ENCODE measurements around the gene HPGD.

Gene HPGD

DNA sequence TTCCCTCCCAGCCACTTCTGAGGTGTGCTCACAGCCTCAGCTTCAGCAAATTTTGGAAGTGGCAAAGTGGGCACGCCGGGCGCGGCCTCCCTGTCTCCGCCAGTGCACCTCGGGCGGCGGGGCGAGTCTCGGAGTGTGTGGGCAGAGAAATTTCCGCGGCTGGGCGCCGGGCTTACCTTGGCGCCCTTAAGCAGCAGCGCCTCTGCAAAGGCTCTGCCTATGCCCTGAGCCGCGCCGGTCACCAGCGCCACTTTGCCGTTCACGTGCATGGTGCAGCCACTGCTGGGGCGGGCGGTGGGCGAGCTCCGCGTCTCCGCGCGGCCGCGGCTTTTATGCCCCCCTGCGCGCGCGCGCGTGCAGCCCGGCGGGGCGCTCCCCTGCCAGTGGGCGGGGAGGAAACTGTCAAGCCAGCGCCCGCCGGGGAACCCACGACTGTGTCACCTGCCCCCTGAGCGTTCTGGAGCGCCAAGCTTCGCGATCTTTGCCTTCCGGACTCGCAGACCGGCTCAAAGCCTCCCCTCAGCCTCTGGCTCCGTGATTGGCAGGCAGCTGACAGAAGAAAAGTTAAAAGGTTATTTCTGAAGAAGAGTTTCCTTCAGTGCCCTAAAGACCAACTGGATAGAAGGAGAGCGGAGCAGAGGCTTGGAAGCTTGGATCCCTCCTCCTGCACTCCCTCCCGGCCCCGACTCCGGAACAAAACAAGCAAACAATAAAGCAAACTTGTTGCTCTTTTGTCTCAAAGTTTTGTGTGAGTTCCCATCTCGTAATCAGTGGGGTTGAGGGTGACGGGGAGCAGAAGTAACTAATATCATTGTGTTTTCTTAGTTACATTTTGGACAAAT lies at the start of gene HPGD:
Gene HPGD, minus strand, starts transcription at position 306 of the 842 bp plus-strand sequence. Its CDS starts 37 bp downstream, at position 269.
- peak; percentile 8 to 9 (median 8) for DNase-seq (ENCODE audit: low read depth in 3 of 3)

DNA sequence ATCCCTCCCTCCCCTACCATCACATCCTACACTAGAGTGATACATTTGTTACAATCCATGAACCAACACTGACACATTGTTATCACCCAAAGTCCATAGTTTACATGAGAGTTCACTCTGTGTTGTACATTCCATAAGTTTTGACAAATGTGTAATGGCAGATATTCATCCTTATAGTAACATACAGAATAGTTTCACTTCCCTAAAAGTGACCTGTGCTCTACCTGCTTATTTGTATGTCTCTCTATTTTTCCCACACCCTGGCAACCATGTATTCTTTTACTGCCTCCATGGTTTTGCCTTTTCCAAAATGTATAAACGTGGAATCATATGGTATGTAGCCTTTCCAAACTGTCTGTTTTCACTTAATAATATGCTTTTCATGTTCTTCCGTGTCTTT lies 42.2 kb upstream of the HPGD start:
- no peak for DNase-seq (ENCODE audit: low read depth in 3 of 3)

DNA sequence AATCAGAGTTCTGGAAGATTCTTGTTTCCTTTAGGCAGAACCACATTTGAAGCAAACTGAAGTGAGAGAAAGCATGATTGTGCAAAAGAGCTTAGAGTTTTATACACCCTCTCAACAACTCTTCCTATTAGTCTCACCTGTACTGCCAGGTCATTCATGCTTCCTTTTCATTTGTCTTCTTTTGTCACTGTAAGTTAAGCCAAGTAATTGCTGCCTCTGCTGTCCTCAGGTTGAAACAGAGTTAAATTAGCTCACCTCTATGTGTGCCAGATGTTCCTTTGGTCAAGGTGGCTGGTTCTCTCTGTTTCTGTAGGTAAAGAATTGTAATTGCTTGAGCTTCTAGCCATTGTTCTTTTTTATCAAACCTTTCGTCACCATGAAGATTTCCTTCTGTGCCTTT lies 41.1 kb upstream of the HPGD start:
- DNase-seq (ENCODE audit: low read depth in 3 of 3) = no peak

DNA sequence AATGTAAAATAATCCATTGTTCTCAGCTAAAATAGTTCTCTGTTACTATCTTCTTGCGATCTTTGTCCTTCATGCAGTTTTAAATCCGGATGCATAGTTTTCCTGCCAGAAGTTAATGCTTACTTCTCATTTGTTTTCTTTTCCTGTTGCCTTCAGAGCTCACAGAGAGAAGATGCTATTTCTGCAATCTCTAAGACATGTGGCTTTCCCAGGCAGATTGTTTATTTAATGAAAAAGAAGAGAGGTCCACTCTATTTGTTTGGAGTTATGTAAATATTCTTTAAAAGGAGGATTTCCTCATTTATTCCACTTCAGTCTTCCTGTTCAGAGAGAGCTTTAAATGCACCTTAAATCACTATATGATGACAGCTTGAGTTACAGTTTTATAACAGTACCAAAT lies 39.3 kb upstream of the HPGD start:
- no peak for DNase-seq (ENCODE audit: low read depth in 3 of 3)

DNA sequence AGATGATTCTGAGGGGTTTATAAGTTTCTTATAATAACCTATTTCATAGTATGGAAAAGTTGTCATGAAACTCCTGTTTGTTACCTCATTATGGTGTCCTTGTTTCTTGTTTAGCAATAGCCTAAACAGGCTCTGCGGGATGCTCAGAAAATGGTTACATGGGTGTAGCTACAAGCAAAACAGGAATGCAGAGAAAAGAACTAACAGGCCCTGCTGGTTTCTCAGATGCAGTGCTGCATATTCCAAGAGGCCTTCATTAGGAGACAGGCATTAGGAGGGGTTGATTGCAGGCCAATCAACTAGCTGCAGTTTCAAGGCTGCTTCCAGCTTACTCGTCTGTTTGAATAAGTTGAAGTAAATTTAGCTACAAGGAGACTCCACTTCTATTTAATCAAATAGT lies 37.6 kb upstream of the HPGD start:
- DNase-seq (ENCODE audit: low read depth in 3 of 3) = no peak

DNA sequence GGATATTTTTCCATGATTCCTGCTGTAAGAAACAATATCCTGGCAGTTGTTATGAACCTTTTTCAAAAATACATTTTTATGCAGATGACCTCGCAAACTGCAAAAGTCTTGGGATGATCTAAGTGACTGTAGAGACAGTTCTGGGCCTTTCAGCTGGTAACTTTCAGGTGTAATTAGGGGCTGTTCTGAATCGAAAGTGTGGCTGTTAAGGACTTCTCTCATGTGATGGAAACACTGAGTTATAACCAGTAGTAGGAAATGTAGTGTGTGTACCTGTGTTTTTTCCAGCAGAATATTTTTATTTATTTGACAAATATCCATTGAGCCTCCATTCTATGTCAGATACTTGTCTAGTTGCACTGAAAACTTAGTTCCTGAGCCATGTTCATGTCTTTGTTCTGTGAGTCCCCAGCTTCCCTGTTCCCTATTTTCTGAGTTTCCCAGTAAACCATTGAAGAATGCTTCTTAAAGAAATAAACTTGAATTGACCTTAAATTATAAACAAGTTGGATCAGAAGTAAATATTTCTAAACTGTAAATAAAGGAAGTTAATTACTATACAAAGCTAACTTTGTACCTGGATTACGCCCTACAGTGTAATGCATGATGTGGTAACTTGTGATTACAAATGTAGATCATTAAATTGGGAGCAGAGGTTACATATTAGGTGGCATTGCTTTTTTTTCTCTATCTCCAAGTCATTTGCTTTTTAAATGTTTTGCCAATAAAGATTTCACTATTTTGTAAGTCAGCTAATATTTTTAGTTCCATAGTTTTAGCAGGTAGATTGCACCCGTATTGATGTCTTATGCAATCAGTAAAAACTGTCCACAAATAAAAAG lies 33.7 kb upstream of the HPGD start:
- DNase-seq (ENCODE audit: low read depth in 3 of 3) = no peak

DNA sequence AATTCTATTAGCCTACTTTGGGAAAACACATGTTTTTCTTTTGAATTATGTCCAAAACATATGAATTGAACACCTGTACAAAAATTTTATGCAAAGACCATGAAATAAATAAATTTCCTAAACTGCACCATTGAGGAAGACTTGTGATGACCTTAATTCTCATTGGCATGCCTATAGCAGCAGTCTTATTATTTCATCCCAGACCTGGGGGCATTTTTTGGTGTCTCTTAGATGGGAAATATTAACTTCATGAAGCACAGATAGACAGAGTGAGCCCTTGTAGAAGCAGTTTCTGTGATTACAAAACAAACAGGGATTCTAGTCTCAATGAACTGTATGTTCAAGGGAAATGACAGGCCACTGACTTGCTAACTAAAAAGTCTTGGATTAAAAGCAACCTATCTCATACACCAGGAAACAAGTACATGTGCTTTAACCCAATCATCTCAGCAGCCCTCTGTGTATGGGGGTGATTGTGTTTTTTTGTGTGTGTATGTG lies 32.0 kb upstream of the HPGD start:
- DNase-seq (ENCODE audit: low read depth in 3 of 3) = no peak

DNA sequence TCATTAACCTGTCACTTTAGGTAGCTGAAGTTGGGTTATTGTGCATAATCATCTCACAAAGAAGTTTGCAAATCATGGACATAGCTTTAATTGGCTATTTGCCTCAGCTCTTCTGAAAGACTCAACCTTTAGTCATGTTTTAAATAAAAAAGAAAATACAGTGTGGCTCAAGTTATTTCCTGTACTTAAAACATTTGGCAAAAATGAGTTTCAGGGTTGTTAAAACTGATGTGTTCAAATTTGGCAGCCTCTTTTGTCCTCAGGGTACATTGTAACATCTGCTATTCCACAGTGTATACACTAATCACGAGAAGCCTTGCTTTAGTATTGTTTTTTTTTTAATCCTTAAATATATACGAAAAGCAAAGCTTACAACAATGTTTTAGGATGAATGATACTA lies 31.5 kb upstream of the HPGD start:
- DNase-seq (ENCODE audit: low read depth in 3 of 3) = no peak

DNA sequence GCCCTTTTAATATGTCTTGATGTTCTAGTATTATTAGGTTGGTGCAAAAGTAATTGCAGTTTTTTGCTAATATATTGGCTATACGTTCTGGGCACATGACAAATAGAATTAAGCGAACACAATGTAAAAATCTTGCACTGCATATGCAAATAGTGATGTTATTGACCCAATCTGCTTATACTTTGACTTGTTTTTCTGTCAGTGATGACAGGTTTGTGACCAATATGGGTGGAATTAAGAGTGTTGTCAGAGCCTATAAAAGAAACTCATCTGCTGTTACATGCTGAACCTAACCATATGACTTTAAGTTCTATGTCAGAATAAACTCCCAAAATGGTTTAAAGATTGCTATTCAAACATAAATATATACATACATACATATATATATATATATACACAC lies 30.7 kb upstream of the HPGD start:
- DNase-seq (ENCODE audit: low read depth in 3 of 3) = no peak

DNA sequence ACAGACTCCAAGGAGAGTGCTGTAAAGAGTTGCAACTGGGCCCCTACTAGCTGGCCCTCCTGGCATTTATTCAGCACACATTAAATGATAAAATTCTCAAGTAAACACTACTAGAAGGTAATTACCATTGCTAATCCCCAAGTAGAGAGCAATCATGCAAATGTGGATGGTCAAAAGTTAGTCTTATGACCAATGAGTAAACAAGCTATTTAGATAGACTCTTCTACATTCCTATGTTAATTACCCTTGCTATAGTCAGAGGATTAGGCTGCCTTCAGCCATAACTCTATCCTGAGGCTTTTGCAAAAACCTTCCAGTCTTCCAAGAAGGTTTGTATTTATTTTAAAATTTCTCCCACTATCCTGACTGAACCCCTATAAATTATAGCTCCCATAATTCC lies 28.3 kb upstream of the HPGD start:
- no peak for DNase-seq (ENCODE audit: low read depth in 3 of 3)

DNA sequence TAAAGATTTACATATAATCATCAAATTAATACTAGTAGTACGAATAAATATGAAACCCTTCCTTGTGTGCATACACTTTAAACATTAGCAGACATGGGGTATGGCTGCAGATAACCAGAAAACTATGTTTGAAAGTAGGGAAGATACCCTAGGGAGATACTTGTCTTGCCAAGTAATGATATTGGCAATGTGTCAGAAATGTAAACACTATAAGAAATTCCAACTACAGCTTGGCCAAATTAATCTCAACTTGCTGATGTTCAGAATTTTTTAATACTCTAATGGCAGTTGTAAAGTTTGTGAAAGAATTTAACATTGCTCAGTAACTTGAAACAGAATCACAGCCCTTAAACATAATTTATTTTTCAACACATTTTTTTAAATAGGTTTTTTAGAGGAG lies 27.4 kb upstream of the HPGD start:
- DNase-seq (ENCODE audit: low read depth in 3 of 3) = no peak

DNA sequence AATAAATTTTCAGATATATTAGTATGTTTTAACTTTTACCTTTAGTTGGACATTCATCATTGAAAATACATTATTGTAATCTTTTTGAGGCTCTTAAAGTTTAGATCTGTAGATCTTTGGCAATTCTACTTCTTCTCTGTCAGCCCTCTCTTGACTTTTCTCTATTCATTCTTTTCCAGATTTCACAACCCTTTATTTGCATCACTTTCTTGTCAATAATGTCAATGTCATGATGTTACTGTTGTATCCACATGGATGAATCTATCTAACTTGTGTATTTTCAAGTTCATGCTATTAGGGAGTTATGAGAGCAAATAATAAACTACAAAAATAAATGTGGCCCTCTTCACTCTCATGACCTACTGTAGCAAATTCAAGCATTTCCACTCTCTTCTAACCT lies 23.0 kb upstream of the HPGD start:
- DNase-seq (ENCODE audit: low read depth in 3 of 3) = no peak

DNA sequence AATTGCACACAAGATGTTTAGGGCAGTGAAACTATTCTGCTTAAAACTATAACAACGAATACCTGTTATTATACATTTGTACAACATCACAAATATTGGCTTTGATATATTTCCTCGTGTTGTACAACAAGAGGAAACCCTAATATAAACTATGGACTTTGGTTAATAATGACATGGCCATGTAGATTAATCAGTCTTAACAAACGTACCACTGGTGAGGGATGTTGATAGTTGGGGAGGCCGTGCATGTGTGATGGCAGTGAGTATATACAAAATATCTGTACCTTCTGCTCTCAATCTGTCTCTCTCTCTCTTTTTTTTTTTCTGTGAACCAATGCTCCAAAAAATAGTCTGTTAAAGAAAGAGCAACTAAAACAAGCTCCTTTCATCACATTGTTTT lies 22.2 kb upstream of the HPGD start:
- DNase-seq (ENCODE audit: low read depth in 3 of 3) = no peak

DNA sequence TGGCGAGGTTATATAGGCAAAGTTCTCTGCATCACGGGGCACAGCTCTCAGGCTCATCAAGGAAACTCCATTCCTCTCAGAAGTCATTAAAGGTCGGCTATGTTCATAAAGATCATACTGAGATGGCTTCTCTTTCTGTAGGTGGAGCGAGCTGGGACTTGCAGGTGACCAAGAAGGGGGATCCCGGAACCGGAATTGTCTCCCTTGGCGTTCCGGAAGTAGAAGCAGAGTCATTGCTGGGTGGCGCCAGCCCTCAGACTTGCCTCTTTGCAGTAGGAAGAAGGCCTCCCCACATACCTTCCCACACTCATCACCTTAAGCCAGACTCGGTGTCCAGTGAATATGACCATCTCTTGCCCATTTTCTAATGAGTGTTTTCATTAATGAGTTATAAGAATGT lies 17.9 kb upstream of the HPGD start:
- DNase-seq (ENCODE audit: low read depth in 3 of 3) = no peak

DNA sequence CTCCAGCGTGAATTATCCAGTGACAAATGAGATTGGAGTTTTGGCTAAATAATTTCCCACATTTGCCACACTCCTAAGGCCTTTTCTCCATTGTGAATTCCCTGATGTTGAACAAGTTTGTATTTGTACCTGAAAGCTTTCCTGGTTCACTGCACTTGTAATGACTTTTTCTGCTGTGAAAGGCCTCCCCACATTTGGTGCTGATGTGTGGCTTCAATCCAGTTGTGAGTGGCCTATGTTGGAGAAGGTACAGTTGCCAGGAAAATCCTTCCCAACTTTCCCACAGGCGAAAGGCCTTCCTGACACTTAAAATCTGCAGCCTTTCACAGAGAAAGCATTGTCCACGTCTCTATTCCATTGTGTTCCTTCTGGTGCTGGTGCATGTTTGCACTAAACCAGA lies 17.3 kb upstream of the HPGD start:
- DNase-seq (ENCODE audit: low read depth in 3 of 3) = no peak

DNA sequence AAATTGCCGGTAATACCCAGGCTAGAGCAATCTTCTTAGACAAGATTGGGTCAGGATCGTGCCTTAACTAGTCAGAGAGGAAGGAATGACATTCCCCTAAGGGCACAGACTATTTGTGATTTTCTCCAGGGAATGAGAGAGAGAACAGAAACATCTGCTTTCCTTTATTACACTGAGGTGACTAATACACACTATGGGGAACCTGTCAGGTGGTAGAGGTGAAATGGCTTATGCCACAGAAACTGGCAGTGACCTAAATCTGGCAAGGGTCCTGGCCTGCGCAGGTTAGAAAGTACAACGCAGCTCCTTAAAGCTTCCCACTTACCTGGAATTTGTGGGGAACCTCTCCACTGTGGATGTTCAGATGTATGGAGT lies 16.6 kb upstream of the HPGD start:
- DNase-seq (ENCODE audit: low read depth in 3 of 3) = no peak

DNA sequence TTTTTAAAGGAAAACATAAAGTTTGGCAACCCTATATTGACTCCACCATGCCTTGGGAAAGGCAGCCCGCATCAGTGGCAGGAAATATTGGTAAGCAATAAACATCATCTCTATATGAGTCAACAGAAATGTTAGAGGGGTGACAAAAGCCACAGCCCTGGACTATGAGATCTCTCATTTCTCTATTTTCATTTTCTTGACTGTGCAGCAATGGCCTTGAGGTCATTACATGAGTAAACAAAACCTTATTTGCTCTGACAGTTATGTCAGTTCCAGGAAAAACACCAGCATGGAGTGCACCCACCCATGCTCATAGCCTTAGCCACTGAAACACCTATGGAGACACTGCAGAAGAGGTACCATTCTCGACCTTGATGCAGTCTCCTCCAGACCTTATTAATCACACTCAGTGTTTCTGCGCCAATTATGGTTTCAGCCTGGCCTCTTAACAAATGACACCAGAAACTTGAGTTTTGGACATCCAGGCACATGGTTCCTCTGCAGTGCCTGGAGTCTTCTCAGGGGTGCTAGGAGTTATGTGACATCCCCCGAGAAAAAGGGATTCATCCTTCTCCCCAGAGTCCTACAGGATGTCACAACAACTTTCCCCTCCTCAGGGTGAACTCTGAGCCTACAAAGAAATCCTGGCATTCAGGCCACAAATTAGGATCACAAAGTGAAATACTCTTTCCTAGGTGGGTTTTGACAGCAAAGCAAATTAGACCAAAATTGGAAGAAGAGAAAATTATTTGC lies 16.0 kb upstream of the HPGD start:
- DNase-seq (ENCODE audit: low read depth in 3 of 3) = no peak

DNA sequence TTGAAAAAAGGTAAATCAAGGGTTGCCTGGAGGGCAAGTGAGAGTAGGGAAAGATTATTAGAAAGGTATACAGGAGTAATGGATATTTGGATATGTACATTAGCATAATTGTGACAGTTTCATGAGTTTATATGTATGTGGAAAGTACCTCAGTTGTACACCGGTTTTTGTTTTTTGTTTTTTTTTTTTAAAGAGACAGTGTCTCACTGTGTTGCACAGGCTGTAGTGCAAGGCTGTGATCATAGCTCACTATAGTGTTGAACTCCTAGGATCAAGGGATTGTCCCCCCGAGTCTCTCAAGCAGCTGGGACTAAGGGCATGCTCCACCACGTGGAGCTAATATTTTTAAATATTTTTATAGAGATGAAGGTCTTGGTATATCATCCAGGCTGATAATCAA lies 15.3 kb upstream of the HPGD start:
- DNase-seq (ENCODE audit: low read depth in 3 of 3) = no peak

DNA sequence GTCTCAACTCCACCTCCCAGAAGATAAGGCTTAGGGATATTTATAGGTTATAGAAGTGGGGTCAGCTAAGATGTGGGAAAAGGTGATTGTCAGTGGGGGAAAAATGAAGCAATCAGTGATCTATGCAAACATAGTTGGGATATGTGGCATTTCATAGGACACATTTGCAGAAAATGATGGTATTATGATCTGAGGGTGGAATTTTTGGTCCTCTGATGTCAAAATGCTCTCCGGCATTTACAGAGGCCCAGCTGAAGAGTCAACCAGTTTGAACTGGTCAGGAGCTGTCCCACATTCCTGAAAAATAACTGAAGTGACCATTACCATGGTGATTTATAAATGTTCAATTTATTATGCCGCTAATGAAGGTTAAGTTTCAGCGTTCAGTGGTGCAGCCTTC lies 12.2 kb upstream of the HPGD start:
- DNase-seq (ENCODE audit: low read depth in 3 of 3) = no peak

DNA sequence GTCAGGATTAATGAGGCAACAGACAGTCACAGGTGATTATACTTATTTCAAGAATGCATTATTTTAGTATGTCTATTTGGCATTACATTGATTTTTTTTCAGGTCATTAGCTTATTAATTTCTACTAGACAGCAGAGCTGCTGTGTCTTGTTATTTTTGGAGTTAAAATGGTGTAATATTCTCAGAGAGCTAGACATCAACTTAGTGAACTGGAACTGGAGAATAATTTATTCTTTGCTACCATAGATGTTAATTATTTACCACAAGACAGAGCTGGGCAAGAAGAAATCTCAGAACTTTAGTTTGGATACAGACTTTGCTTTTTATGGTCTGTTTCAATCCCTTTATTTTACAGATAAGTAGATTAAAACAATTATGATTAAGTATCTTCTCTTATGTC lies 10.2 kb upstream of the HPGD start:
- DNase-seq (ENCODE audit: low read depth in 3 of 3) = no peak

DNA sequence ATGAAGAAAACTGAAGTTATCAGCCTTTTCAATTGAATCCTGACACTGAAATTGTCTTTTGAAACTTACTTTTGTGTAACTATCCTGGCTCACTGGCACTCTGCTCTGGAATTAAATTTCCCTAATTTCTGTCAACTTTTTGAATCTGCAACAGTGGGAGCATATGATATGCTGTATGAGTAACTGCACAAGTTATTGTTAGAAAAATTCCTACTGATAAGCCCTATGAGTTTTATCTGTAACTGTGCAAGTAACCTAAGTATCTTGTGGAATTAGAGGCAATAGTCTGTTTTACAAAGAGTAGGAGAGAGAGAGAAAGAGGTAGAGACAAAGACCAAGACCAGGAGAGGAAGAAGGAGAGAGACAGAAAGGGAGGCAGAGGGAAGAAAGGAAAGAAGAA lies 9.2 kb upstream of the HPGD start:
- no peak for DNase-seq (ENCODE audit: low read depth in 3 of 3)

DNA sequence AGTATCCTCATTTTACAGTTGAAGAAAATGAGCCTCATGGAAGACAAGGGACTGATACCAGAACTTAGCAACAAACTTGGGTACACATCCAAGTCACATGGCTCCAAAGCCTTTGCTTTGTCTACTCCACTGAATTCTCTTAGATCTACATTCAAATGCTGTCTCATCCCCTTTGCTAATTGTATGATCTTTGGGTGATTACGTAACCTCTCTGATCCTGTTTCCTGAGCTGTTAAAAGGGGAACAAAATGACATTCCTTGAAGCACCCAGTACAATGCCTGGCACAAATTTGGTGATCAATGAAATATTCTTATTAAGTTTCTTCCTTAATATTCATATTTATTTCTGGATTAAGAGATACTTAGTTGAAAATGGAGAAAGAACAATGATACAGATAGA lies 5.9 kb upstream of the HPGD start:
- DNase-seq (ENCODE audit: low read depth in 3 of 3) = no peak

Measured in stimulated activated CD4-positive, alpha-beta T cell treated with anti-CD3 and anti-CD28 coated beads, TNF-alpha, amount 100 ng/mL, for 4 hours (primary cell).